GM15510 (cell line): ENCODE measurements around the gene KIAA0232.

Experiments
- POLR2A ChIP-seq: IDR thresholded peaks from 3 replicates; pipeline ENCODE4 v1.6.1; 2011; ENCODE audit warnings: borderline replicate concordance; ENCODE audit not compliant: insufficient read length; ENCODE audit errors: extremely low read depth

KIAA0232 gene

GRCh38 chr4:6874981-6875380 lies 92.5 kb downstream of the KIAA0232 start:
- no peak for TF ChIP-seq POLR2A

GRCh38 chr4:6875431-6875831 lies 92.9 kb downstream of the KIAA0232 start:
- TF ChIP-seq POLR2A = no peak

DNA sequence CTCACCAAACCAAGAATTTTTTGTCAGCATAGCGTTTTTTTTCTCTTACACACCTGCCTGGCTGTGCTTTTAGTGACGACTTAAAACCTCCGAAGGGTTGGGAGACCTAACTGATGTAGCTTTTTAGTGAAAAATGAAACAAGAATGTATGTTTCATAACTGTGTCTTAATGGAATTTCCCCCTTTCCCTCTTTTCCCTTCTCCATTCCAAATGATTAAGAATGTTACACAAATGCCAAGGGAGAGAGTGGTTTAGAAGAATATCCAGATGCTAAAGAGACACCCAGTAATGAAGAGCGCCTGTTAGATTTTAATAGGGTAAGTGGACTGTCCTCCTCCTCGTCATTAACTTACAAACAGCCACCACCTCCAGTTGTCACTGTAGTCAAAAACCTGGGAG lies 93.9 kb downstream of the KIAA0232 start:
- no peak for TF ChIP-seq POLR2A

GRCh38 chr4:6877067-6877466 lies 94.5 kb downstream of the KIAA0232 start:
- TF ChIP-seq POLR2A = no peak

GRCh38 chr4:6878451-6879059 lies 96.0 kb downstream of the KIAA0232 start:
- no peak for TF ChIP-seq POLR2A

DNA sequence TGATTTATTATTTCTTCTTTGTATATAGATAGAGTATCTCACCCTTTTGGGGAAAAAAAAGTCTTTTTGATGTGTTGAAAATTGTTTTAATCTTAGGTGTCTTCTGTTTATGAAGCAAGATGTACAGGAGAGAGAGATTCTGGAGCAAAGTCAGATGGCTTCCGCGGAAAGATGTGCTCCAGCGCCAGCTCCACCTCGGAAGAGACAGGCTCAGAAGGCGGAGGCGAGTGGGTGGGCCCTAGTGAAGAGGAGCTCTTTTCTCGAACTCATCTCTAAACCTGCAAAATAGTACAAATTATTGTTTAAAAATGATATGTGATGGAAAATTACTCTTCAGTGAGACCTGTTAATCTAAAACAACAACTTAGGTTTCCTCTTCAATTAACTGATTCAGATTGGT lies 98.2 kb downstream of the KIAA0232 start:
- no peak for TF ChIP-seq POLR2A

DNA sequence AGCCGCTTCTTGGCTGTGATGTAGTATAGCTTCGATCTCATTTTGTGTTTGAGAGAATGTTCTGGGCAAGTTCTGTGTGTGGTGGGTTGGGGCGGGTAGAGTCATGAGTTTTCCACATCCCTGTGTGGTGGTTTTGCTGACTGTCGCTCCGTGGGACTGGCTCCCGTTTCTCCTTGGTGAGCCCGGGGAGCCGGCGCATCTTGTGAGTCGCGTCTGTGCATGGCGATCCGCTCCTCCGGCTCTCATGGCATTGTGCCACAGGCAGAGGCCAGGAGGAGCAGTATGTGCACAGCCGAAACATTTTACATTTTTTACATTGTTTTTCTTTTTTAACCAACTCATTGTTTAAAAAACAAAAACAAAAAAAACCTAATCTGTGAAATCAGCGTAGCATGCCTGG lies 99.4 kb downstream of the KIAA0232 start:
- no peak for TF ChIP-seq POLR2A

GRCh38 chr4:6884341-6884870 lies 101.9 kb downstream of the KIAA0232 start:
- TF ChIP-seq POLR2A = no peak

DNA sequence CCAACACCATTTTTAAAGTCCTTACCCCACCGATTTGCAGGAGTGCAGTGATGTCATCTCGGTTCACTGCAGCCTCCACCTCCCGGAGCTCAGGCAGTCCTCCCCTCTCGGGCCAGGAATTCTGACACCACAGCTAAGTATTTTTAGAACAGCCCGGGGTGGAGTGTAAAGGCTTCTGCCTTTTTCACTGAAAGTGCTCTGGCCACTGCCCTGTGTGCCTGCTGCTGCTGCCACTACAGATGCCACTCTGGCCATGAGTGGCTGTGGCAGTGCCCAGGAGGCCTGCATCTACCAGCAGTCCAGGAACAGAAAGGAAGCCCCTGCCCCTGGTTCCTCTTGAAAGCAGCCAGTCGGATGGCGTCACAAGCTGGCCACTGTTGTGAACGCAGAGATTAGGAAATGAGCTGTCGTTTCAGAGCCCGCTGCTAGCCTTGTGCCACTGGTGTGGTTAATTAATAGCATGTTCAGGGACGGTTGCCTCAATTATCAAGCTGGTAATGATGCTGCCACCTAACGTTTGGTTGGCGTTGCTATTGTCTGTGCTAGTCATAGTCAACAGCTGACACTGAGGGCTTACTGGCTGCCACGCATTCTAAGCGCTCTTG lies 103.5 kb downstream of the KIAA0232 start:
- no peak for TF ChIP-seq POLR2A

- TF ChIP-seq POLR2A = no peak
These were observed 104.4 kb downstream of the KIAA0232 start for GRCh38 chr4:6886886-6887285.

DNA sequence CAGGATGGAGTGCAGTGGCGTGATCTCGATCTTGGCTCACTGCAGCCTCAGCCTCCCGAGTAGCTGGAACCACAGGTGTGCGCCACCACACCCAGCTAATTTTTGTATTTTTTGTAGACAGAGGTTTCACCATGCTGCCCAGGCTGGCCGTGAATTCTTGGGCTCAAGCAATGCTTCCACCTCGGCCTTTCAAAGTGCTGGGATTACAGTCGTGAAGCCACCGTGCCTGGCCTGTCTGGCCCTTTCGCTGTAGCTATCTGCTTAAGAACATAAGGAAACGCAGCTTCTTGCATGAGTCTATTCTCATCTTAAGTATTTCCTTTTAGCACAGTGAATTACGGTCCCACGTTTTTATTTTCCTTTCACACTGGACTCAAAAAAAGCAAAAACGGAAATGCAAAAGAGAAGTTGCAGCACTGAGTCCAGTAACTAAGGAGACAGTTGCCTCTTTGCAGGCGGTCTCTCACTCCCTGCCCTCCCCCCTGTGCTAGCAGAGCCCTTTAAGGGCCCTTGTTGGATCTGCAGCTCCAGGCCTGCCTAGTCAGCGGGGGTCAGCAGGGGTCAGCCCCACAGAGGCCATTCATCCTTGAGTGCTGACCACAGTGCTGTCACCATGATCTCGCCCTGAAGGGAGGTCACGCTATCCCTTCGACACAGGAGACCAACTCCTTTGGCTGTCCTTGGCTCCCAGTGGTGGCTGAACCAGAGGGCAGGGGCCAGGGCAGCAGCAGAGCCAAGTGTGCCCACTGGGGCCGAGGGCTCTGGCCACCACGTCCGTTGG lies 105.3 kb downstream of the KIAA0232 start:
- no peak for TF ChIP-seq POLR2A

- TF ChIP-seq POLR2A = no peak
These were observed 106.1 kb downstream of the KIAA0232 start for GRCh38 chr4:6888506-6889071.

- TF ChIP-seq POLR2A = no peak
These were observed 106.7 kb downstream of the KIAA0232 start for GRCh38 chr4:6889101-6889735.

DNA sequence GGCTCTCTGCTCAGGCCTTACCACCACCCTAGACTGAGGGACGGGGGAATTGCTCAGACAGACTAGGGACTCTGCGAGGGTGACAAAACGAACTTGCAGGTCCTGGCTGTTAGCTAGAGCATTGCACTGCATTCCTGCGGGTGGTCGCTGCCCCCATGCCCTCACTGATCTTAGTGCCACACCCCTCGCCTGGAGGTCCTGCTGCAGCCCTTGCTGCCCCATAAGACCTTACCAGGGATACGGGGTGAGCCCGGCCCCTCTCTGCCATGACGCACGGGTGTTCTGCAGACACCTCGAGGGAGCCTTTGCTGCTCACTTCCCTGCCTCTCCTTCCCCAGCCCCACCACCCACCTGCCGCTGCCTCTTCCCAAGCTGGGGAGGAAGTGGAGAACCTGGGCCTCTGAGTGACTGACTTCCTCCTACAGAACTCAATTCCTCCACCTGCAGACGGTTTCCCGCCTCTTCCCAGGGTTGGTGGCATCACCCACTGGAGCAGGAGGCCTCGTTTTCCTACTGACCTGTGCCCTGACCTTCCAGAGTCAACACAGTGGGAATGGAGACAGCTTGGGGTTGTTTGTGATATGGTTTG lies 107.3 kb downstream of the KIAA0232 start:
- TF ChIP-seq POLR2A = no peak
